ENCODE results near the gene LRR1. TPM values are rescaled to one million over a fixed set of nuclear protein-coding genes. Genes with fewer than 3 reads are reported as not detected.

LRR1 gene
- total and polyA plus RNA-seq, 2 experiments from 2014 or later: 10.6 to 15.4 TPM

DNA sequence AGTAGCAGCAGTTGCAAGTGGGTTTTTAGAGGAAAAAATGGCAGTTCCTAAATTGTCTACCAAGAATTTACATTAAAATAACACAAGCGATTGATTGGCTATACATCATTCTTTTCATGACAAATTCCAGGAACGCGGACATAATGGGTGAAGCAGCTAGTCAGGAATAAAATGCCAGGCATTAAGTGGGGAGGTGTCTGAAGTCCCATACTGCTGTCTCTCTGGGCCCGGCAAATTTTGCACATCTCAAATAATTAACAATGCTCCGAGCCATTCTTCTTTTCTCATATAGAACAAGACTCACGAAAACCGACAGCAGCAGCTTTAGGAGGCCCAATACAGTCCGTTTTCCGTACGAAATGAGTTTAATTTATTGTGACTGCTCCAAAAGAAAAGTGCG, 21.0 kb downstream of the LRR1 start:
- peak overlapping the region; percentile 86 for H3K4me2 ChIP-seq
- H2AFZ ChIP-seq: peak overlapping the region; percentile 53
- H3K9me2 ChIP-seq (replicated peaks; ENCODE audit: insufficient read depth): no peaks in the 10 kb centered on the region
- under 1% methylated on average over 11 of the region's 11 CpGs for WGBS (ENCODE audit: low lambda C conversion rate, missing lambda C conversion rate)
- no peaks in the 10 kb centered on the region for H3K9me3 ChIP-seq (ENCODE audit: low read depth)
- H3K27me3 ChIP-seq: no peaks in the 10 kb centered on the region
- H3K4me3 ChIP-seq: peak overlapping the region; percentile 63
- TF ChIP-seq, protein P1, sequence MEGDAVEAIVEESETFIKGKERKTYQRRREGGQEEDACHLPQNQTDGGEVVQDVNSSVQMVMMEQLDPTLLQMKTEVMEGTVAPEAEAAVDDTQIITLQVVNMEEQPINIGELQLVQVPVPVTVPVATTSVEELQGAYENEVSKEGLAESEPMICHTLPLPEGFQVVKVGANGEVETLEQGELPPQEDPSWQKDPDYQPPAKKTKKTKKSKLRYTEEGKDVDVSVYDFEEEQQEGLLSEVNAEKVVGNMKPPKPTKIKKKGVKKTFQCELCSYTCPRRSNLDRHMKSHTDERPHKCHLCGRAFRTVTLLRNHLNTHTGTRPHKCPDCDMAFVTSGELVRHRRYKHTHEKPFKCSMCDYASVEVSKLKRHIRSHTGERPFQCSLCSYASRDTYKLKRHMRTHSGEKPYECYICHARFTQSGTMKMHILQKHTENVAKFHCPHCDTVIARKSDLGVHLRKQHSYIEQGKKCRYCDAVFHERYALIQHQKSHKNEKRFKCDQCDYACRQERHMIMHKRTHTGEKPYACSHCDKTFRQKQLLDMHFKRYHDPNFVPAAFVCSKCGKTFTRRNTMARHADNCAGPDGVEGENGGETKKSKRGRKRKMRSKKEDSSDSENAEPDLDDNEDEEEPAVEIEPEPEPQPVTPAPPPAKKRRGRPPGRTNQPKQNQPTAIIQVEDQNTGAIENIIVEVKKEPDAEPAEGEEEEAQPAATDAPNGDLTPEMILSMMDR (IDR thresholded peaks at IDR 0.05; ENCODE audit: poor library complexity): no peak
- TF ChIP-seq EZH2phosphoT487 (IDR thresholded peaks at IDR 0.05; ENCODE audit: low read depth, severe bottlenecking, unreplicated experiment) (no peak), EZH2 (IDR thresholded peaks at IDR 0.05; ENCODE audit: borderline replicate concordance) (no peak)
- H3K4me1 ChIP-seq (ENCODE audit: insufficient read depth): peaks cover 21% of the 10 kb centered on the region
- H3K36me3 ChIP-seq (replicated peaks; ENCODE audit: insufficient read depth, low read depth): no peaks in the 10 kb centered on the region
- peaks cover 27% of the 10 kb centered on the region for H4K20me1 ChIP-seq (ENCODE audit: insufficient read depth, poor library complexity, severe bottlenecking)
- H3K79me2 ChIP-seq: peaks cover 62% of the 10 kb centered on the region
- DNase-seq (ENCODE audit: low spot score): no peak
- peak overlapping the region; percentile 97 for H3K27ac ChIP-seq

DNA sequence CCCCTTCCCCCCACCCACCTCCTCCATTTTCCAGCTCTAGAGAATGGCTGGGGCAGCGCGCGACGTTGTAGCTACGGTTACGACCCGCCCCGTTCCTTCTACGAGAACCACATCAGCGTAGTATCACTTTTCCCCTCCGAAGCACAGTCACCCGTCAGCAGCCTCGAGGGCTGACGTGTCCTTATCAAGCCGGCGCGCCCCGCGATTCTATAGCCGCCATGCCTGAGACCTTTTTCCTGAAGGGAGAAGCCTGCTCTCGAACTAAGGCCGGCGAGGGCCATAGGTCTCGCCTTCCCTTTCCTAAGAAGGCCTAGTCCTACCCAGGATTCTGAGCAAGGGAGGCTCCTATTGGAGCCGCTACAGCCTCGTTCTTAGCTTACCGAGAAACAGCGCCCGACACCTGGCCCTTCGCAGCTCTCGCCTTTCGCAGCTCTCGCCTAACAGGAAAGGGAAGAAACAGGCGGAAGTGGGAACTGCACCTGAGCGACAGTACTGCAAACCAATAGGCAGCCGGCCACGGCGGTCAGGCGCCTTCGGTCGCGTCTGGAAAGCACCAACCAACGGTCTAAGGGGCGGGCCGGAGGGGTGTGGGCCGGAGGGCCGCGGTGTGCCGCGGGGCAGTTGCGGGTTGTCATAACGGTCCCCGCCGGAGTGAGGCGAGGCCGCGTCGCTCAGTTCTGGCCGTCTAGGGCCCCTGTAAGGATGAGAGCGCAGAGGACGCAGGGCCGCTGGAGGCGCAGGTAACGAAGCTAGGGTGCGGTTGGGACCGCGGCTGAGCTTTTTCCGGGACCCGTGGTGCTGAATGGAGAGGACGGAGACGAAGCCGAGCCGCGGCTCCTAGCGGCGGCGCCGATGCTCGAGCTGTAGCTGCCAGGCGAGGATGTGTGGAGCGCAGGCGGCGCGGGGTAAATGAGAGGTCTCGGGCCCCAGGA, 21.7 kb downstream of the LRR1 start, which contains the start of the genes MGAT2 and RPL36AL:
Gene MGAT2, plus strand, starts transcription at position 618 of the 932 bp plus-strand sequence. CDS start 470 bp downstream, outside the sequence.
Gene RPL36AL, minus strand, starts transcription at position 445 of the 932 bp plus-strand sequence. CDS start 1,522 bp downstream, outside the sequence.
- TF ChIP-seq, protein P1 (IDR thresholded peaks at IDR 0.05; ENCODE audit: poor library complexity): peak; percentile 28
- TF ChIP-seq EZH2phosphoT487 (IDR thresholded peaks at IDR 0.05; ENCODE audit: low read depth, severe bottlenecking, unreplicated experiment) (no peak), EZH2 (IDR thresholded peaks at IDR 0.05; ENCODE audit: borderline replicate concordance) (no peak)
- Histone ChIP-seq H3K4me2 (peak within 1 kb of the TSS; percentile 95), H3K4me3 (peak within 1 kb of the TSS; percentile 89), H2AFZ (peak within 1 kb of the TSS; percentile 72), H3K9me2 (replicated peaks; ENCODE audit: insufficient read depth) (no peaks in the 10 kb centered on the region), H3K27ac (peak within 1 kb of the TSS; percentile 97), H3K27me3 (no peaks in the 10 kb centered on the region), H3K36me3 (replicated peaks; ENCODE audit: insufficient read depth, low read depth) (no peaks in the 10 kb centered on the region), H3K9me3 (ENCODE audit: low read depth) (no peaks in the 10 kb centered on the region), H4K20me1 (ENCODE audit: insufficient read depth, poor library complexity, severe bottlenecking) (peaks cover 27% of the 10 kb centered on the region), H3K4me1 (ENCODE audit: insufficient read depth) (peaks cover 21% of the 10 kb centered on the region), H3K79me2 (peaks cover 68% of the 10 kb centered on the region)
- under 1% methylated on average over 64 of the region's 85 CpGs for WGBS (ENCODE audit: low lambda C conversion rate, missing lambda C conversion rate)
- peak; percentile 98 for DNase-seq (ENCODE audit: low spot score)

DNA sequence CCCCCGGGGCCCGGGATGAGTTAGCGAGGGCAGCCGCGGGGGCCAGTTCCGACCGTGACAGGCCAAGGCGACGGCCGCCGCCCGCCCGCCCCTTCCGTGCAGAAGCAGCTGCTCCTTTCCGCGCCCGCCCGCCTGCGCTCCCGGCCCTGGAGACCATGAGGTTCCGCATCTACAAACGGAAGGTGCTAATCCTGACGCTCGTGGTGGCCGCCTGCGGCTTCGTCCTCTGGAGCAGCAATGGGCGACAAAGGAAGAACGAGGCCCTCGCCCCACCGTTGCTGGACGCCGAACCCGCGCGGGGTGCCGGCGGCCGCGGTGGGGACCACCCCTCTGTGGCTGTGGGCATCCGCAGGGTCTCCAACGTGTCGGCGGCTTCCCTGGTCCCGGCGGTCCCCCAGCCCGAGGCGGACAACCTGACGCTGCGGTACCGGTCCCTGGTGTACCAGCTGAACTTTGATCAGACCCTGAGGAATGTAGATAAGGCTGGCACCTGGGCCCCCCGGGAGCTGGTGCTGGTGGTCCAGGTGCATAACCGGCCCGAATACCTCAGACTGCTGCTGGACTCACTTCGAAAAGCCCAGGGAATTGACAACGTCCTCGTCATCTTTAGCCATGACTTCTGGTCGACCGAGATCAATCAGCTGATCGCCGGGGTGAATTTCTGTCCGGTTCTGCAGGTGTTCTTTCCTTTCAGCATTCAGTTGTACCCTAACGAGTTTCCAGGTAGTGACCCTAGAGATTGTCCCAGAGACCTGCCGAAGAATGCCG, 22.6 kb downstream of the LRR1 start:
- peak overlapping the region; percentile 72 for H2AFZ ChIP-seq
- H4K20me1 ChIP-seq (ENCODE audit: insufficient read depth, poor library complexity, severe bottlenecking): peaks cover 31% of the 10 kb centered on the region
- peak overlapping the region; percentile 97 for H3K27ac ChIP-seq
- H3K4me2 ChIP-seq: peak overlapping the region; percentile 95
- H3K9me3 ChIP-seq (ENCODE audit: low read depth): no peaks in the 10 kb centered on the region
- WGBS (ENCODE audit: low lambda C conversion rate, missing lambda C conversion rate): 5% methylated on average over 51 of the region's 65 CpGs
- peak; percentile 74 for DNase-seq (ENCODE audit: low spot score)
- peak overlapping the region; percentile 89 for H3K4me3 ChIP-seq
- H3K79me2 ChIP-seq: peaks cover 76% of the 10 kb centered on the region
- H3K4me1 ChIP-seq (ENCODE audit: insufficient read depth): peaks cover 21% of the 10 kb centered on the region
- H3K27me3 ChIP-seq: no peaks in the 10 kb centered on the region
- TF ChIP-seq, protein P1 (IDR thresholded peaks at IDR 0.05; ENCODE audit: poor library complexity): no peak
- TF ChIP-seq EZH2phosphoT487 (IDR thresholded peaks at IDR 0.05; ENCODE audit: low read depth, severe bottlenecking, unreplicated experiment) (no peak), EZH2 (IDR thresholded peaks at IDR 0.05; ENCODE audit: borderline replicate concordance) (no peak)
- no peaks in the 10 kb centered on the region for H3K36me3 ChIP-seq (replicated peaks; ENCODE audit: insufficient read depth, low read depth)
- no peaks in the 10 kb centered on the region for H3K9me2 ChIP-seq (replicated peaks; ENCODE audit: insufficient read depth)
